Astrocyte of the cerebellum (primary cell): ENCODE results near the gene ELFN1.

ENCODE experiments used
- DNase-seq: peaks from one replicate; pipeline ENCODE4 v3.0.0-alpha.2; 2011; ENCODE audit warnings: low read depth
- H3K4me3 ChIP-seq: 2 replicates; pipeline ENCODE4 v1.5.1; 2011; ENCODE audit warnings: mild to moderate bottlenecking, low read depth, low read length, moderate library complexity
- in situ Hi-C: cut with HindIII; loops from 2 replicates; pipeline ENCODE4 v1.10.0; 2017; ENCODE audit warnings: low sequenced_read_pairs
- TF ChIP-seq, protein P1 (sequence below): IDR thresholded peaks from 2 replicates; pipeline ENCODE4 v1.5.1; 2012; ENCODE audit warnings: low read length, low read depth, moderate library complexity, mild to moderate bottlenecking; ENCODE audit errors: missing control alignments

ELFN1 gene

DNA sequence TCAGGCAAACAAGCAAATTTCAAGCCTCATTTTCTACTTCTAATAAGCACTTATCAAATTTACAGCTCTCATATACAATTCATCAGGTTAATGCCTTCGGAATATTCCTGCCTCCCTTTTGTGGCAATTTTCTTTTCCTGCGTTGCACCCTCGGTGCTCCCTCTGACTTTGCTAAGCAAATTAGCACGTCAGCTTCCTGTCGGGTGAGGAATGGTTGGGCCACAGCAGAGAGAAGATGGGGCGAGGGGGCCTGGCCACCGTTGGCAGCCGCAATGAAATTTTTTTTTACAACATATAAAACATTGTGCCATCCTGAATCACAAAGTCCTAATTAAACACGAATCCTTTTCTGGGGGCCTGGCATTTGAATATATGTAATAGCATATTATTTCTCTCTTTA, 28.1 kb downstream of the ELFN1 start:
- H3K4me3 ChIP-seq: no peak overlapping the region
- in situ Hi-C loops: no loop called here
- TF ChIP-seq, protein P1, sequence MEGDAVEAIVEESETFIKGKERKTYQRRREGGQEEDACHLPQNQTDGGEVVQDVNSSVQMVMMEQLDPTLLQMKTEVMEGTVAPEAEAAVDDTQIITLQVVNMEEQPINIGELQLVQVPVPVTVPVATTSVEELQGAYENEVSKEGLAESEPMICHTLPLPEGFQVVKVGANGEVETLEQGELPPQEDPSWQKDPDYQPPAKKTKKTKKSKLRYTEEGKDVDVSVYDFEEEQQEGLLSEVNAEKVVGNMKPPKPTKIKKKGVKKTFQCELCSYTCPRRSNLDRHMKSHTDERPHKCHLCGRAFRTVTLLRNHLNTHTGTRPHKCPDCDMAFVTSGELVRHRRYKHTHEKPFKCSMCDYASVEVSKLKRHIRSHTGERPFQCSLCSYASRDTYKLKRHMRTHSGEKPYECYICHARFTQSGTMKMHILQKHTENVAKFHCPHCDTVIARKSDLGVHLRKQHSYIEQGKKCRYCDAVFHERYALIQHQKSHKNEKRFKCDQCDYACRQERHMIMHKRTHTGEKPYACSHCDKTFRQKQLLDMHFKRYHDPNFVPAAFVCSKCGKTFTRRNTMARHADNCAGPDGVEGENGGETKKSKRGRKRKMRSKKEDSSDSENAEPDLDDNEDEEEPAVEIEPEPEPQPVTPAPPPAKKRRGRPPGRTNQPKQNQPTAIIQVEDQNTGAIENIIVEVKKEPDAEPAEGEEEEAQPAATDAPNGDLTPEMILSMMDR: no peak
- DNase-seq: no peak

DNA sequence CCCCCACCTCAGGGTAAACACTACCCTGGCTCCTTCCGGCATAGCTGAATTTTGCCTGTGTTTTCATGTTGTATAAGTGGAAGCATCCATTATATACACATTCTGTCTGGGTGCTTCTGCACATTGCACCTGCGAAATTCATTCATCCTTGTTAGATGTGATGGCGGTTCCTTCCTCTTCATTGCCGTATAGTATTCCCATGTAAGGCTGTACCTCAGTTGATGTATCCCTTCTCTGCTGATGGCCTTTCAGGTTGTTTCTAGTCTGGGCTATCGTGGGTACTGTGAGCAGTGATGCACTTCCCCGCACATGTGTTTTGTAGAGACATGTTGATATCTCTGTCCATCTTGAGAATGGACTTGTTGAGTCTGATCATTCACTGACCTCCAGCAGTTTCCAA, 28.9 kb downstream of the ELFN1 start:
- H3K4me3 ChIP-seq: no peak overlapping the region
- TF ChIP-seq, protein P1: no peak
- DNase-seq: no peak
- in situ Hi-C loops: no loop called here

DNA sequence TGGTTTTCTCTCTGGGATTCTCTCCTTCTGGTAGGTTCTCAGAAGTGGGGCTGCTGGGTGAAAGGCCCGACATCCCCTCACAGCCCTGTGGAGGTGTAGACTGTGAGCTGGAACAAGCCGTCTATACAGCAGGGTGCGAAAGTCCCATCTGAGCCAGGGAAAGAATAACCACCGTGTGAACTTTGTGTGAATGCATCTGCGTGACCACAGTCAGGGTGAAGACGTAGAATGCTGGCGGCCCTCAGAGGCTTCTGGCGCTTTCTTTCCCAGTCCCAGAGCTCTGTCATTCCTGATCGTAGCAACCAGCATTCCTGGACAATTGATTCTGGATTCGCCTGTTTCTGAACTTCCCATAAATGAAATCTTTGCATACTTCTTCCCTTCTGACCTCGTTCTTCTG, 30.0 kb downstream of the ELFN1 start:
- in situ Hi-C loops: no loop called here
- no peak for DNase-seq

DNA sequence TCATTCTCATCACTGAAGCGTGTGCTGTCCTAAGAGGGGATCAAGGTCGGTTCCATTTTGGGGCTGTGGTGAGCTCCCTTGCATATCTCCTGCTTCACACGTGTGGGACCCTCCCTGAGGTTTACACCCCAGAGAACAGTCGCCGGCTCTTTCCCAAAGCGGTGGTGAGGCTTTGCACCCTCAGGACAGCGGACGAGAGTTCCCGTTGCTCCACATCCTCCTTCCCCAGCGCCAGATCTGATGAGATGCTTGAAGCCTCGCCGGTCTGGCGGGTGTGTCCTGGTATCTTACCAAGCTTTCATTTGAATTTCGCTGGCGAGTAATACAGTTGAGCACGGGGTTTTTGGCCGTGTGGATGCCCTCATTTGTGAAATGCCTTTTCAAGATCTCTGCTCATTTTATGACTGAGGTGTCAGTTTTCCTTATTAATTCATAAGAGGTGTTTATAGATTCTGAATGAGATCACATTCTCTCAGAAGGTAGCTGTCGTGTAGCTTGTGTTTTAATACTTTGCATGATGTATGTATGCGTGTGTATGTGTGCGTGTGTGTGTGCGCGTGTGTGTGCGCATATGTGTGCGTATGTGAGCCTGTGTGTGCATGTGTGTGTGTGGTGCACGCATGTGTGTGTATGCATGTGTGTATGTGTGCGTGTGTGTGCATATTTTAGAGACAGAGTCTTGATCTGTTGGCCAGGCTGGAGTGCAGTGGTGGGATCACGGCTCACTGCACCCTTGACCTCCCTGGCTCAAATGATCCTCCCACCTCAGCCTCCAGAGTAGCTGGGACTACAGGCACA, 30.7 kb downstream of the ELFN1 start:
- no peak overlapping the region for H3K4me3 ChIP-seq
- TF ChIP-seq, protein P1: no peak
- in situ Hi-C loops: no loop called here
- DNase-seq: no peak

More for the DNA sequence above, 30.0 kb downstream of the ELFN1 start:
- H3K4me3 ChIP-seq: no peak overlapping the region
- TF ChIP-seq, protein P1: no peak

DNA sequence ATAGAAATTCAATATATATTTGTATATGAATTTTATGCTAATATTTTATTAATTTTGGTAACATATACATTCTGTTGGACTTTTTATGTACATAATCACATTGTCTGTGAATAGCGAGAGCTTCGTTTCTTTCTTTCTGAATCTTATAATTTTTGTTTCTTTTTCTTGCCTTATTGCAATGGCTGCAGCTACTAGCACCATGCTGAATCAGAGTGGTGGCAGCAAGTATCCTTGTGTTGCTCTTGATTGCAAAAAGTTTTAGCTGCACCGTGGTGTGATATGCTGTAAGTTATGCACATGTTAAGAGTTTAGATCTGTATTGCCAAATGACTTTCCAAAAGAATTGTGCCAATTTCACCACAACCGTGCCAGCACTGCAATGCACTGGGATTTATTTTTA, 32.6 kb downstream of the ELFN1 start:
- H3K4me3 ChIP-seq: no peak overlapping the region
- in situ Hi-C loops: no loop called here
- no peak for DNase-seq
- TF ChIP-seq, protein P1: no peak

DNA sequence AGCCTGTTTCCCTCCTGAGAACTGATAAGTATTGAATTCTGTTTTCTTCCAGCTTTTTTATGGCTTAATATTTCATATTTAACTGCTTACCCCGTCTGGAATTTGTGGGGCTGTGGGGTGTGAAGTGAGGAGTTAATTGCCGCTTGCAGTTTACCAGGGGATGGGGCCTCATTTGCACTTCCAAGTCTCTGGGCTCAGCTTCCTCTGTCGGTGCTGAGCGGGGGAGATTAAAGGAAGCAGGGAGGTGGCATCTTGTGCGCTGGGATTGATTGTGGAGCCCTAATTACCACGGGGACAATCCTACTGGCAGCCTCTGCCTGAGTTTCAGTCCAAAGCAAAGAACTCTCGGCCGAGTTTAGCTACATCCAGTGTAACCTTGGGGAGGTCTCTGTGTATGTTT, 33.4 kb downstream of the ELFN1 start:
- TF ChIP-seq, protein P1: no peak
- no peak overlapping the region for H3K4me3 ChIP-seq
- DNase-seq: no peak
- in situ Hi-C loops: no loop called here
